ENCODE data around the gene ZNF384.

Gene ZNF384

GRCh38 chr12:6639151-6639801 lies 49.9 kb downstream of the ZNF384 start:
- DNase-seq (ENCODE audit: low read depth, low spot score): no peak

GRCh38 chr12:6638305-6638704 lies 50.9 kb downstream of the ZNF384 start:
- no peak overlapping the region for H3K4me3 ChIP-seq (ENCODE audit: low read depth, low read length)
- in situ Hi-C loops (cut with HindIII; ENCODE audit: low sequenced_read_pairs): no loop called here
- DNase-seq (ENCODE audit: low read depth, low spot score): no peak
- TF ChIP-seq CTCF (IDR thresholded peaks at IDR 0.05; ENCODE audit: low read depth, low read length): no peak

More at GRCh38 chr12:6639151-6639801, 49.9 kb downstream of the ZNF384 start:
- H3K4me3 ChIP-seq (ENCODE audit: low read depth, low read length): no peak overlapping the region
- in situ Hi-C loops (cut with HindIII; ENCODE audit: low sequenced_read_pairs): no loop called here
- TF ChIP-seq CTCF (IDR thresholded peaks at IDR 0.05; ENCODE audit: low read depth, low read length): no peak

- no peak for TF ChIP-seq CTCF (IDR thresholded peaks at IDR 0.05; ENCODE audit: low read depth, low read length)
- peak; percentile 46 for DNase-seq (ENCODE audit: low read depth, low spot score)
- in situ Hi-C loops (cut with HindIII; ENCODE audit: low sequenced_read_pairs): no loop called here
- H3K4me3 ChIP-seq (ENCODE audit: low read depth, low read length): no peak within 1 kb of the TSS
These were observed 53.2 kb downstream of the ZNF384 start, which contains the start of gene LPAR5 for GRCh38 chr12:6635856-6636531. TSS of gene LPAR5 (minus strand) at chr12:6635959. CDS start at chr12:6621248, 14,711 bp downstream.

- in situ Hi-C loops (cut with HindIII; ENCODE audit: low sequenced_read_pairs): no loop called here
- DNase-seq (ENCODE audit: low read depth, low spot score): no peak
- TF ChIP-seq CTCF (IDR thresholded peaks at IDR 0.05; ENCODE audit: low read depth, low read length): no peak
- H3K4me3 ChIP-seq (ENCODE audit: low read depth, low read length): no peak overlapping the region
These were observed 53.8 kb downstream of the ZNF384 start for GRCh38 chr12:6635375-6635855.

- TF ChIP-seq CTCF (IDR thresholded peaks at IDR 0.05; ENCODE audit: low read depth, low read length): no peak
- no peak overlapping the region for H3K4me3 ChIP-seq (ENCODE audit: low read depth, low read length)
- in situ Hi-C loops (cut with HindIII; ENCODE audit: low sequenced_read_pairs): no loop called here
- DNase-seq (ENCODE audit: low read depth, low spot score): no peak
These were observed 56.9 kb downstream of the ZNF384 start for GRCh38 chr12:6632026-6632983.

- DNase-seq (ENCODE audit: low read depth, low spot score): no peak
- in situ Hi-C loops (cut with HindIII; ENCODE audit: low sequenced_read_pairs): no loop called here
- H3K4me3 ChIP-seq (ENCODE audit: low read depth, low read length): no peak overlapping the region
- TF ChIP-seq CTCF (IDR thresholded peaks at IDR 0.05; ENCODE audit: low read depth, low read length): no peak
These were observed 57.6 kb downstream of the ZNF384 start for GRCh38 chr12:6631549-6631961.
